HG03095 (cell line): Measurements from ENCODE around the gene EPHB3.

Experiments
- ATAC-seq: cut with Tn5 transposase; IDR thresholded peaks from one replicate; pipeline ENCODE4 v1.9.1; 2021; ENCODE audit warnings: moderate library complexity; ENCODE audit not compliant: unreplicated experiment

EPHB3 gene

DNA sequence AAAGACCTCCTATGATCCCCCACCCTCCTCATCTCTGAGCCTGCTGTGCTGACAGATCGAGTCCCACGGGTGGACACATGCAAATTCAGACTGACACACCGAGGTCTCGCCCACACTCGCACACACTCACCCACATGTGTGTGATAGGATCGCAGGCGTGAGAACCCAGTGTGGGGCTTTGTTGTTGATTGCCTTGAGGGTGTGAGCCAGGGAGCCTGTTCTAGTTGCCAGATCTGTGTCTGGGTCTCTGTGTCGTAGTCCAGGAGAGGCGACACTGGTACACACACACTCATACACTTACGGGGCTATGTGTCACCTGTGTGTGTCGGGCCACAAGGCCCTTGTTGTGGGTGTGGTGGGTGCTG lies 2.0 kb downstream of the EPHB3 start:
- ATAC-seq: no peak

DNA sequence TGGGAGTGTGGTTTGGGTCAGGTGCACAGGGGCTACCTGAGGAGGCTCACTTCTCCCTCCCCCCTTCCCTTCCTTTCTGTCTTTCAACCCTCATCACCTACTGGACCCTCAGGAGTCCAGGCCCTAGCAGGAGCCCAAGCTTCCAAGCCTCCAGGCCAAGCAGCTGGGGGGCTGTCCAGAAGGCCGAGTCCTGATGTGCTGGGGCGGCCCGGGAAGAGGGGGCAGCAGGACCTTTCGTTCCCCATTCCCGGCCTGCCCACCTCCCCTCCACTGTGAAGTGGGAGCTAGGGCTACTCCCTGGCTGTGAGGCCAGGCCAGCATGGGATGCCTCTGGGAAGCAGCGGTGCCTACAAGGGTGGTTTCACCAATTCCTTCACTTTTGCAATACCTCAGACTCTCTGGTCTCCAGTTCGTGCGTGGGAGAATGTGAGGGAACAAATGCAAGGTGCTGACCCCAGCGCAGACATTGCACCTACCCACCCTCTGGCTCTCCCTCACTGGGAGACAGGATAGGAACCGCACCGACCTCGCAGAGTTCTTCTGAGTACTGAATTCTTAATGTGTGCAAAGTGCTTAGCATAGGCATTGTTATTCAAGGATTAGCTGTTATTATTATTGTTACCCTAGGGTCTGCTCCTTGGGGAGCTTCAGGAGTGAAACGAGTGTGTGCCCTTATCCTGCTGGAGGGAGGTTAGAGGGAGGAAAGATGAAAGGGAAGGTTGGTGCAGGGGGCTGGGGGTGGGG lies 2.5 kb downstream of the EPHB3 start:
- no peak for ATAC-seq

- no peak for ATAC-seq
These were observed 3.2 kb downstream of the EPHB3 start for GRCh38 chr3:184564685-184565385.

DNA sequence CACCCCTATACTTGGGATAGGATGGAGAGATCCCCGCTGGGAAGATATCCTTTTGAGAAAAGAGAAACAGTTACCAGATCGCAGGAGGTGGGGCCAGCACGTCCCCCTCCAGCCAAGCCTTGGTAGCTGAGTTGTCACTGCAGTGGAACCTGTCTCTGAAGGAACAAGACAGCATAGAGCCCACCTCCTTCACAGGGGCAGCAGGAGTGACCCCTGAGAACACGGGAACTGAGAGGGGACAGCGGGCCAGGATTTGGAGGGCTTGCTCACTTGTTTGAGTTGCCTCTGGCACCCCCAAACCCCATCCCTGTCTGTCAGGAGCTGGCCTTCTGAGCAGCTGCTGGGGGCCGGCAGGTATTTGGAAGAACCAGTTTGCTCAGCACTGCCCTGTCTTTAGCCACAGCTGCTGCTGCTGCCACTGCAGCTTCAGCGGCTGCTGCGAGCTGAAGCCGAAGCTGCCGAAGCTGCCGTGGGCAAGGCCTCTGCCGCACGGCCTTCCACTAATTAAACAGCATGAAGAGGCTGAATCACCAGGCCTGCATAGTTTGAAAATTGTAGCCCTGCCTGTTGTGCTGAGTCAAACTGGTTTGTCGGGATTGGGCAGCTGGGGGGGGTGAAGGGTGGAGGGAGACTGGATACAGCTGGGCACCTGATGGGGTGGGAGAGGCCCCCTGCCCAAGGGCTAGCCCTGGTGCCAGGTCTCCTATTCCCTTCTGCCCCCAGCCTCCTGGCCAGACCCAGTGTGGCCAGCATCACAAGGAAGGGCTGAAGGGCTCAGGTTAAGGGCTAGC lies 4.0 kb downstream of the EPHB3 start:
- ATAC-seq: no peak

DNA sequence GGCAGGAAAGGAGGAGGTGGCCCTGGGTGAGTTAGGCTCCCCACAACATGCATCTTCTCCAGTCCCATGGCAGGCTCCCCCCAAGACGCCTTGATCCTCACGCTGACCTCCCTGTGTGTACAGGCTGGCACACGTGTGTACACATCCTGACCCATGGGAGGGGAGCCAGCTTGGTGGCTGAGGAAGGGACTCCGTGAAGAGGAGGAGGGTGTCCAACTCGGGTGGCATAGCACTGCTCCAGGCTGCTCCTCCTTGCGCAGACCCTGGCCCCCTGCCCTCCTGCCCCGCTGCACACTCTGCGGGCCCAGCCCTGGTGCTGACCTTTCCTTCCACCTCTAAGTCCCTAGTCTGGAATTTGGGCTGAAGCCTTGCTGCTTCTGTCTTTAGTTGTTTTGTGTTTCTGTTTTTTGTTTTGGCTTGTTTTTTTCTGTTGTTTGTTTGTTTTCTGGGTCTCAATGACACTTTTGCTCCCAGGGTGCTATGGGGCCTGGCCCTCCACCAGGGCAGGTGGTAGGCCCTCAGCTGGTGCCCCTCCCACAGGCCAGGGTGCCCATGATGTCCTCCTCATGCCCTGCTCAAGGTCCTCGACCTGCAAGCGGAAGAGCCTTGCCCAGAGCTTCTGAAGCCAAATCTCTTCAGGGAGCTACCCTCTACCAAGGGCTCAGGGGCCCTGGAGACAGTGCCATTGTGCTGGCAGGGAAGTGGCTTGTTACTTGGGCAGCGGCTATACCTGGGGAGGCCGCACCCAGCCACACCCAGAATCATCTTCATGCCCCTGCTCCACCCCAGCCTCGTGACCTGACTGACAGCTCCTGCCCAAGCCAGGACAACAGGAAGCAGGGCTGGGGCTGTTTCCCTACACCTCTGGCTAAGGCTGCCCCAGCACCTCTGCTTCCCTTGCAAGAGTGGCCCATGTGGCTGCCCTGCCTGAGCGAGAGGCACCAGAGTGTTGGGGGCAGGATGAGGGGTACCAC lies 5.1 kb downstream of the EPHB3 start:
- ATAC-seq: no peak

DNA sequence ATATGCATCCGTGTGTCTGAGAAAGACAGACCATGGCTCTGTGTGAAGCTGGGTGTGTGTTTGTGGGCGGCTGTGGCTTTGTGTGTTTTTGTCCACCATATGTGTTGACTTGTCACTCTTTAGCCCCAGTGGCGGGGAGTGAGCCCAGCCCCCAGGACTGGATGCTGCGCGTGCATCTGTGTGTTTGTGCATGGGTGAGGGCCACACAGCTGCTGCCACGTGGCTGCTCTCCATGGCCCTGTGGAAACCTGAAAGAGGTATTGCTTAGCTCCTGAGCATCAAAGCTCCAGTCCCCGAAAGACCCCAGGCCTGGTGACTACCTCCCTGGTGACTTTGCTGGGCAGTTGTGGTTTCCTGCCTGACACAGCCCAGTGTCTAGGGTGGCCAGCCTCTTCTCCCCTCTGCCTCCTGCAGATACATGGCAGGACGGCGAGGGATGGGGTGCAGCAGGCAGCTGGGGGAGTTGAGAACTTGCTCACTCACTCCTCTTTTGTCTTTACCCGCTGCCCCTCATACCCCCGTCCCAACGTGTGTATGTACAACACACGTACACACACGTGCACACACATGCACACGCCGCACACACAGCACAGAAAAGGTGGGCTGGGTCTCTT lies 6.5 kb downstream of the EPHB3 start:
- ATAC-seq: no peak

- ATAC-seq: no peak
These were observed 7.0 kb downstream of the EPHB3 start for GRCh38 chr3:184568560-184568923.

GRCh38 chr3:184568924-184569829 lies 7.6 kb downstream of the EPHB3 start:
- no peak for ATAC-seq

- no peak for ATAC-seq
These were observed 8.4 kb downstream of the EPHB3 start for GRCh38 chr3:184570035-184570434.

DNA sequence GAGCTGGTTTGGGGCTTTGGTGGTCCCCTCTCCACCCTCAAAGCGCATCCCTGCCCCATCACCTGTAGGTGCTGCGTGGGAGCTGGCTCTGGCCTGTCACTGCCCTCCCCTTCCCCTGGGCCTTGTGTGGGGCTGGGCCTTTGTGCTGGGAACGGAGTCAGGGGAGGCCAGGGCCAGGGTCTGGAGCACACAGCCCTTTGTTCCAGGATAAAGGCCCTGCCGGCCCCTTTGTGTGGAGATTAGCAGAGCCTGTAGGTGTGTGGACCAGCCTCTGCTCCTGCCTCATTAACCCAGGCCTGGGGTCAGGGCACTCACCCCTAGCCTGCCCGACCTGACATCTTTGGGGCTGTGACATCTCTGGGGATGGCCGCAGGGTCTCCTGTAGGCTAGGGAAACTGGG lies 8.9 kb downstream of the EPHB3 start:
- ATAC-seq: no peak

DNA sequence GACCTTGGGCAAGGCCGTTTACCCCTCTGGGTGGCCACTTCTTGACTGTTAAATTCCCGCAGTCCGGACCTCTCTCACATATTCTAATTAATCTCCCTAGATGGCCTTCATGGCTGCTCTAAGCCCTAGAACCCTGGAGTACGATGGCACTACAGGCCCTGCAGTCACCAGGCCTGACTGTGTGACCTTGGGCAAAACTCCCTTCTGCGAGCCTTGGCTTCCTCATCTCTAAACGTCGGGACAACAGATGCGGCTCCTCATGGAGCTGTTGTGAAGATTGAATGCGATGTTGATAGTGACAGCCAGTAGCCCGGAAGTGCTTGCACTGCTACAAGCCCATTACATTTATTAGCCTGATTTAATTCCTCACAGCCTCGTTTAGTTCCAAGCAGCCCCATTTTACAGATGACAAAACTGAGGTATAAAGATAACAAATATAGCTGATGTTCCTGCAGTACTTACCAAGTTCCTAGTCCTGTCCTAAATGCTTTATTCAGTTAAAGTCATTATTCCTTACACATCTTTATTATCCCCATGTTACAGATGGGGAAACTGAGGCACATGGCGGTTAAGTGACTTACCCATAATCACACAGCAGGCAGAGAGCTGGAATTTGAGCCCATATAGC lies 10.3 kb downstream of the EPHB3 start:
- ATAC-seq: no peak

DNA sequence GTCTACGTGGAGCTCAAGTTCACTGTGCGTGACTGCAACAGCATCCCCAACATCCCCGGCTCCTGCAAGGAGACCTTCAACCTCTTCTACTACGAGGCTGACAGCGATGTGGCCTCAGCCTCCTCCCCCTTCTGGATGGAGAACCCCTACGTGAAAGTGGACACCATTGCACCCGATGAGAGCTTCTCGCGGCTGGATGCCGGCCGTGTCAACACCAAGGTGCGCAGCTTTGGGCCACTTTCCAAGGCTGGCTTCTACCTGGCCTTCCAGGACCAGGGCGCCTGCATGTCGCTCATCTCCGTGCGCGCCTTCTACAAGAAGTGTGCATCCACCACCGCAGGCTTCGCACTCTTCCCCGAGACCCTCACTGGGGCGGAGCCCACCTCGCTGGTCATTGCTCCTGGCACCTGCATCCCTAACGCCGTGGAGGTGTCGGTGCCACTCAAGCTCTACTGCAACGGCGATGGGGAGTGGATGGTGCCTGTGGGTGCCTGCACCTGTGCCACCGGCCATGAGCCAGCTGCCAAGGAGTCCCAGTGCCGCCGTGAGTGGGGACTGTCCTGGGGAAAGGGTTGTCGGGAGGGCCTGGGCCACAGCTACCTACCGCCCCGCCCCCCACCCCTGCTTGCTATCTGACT lies 11.2 kb downstream of the EPHB3 start:
- no peak for ATAC-seq

GRCh38 chr3:184574515-184575417 lies 13.2 kb downstream of the EPHB3 start:
- ATAC-seq: no peak

DNA sequence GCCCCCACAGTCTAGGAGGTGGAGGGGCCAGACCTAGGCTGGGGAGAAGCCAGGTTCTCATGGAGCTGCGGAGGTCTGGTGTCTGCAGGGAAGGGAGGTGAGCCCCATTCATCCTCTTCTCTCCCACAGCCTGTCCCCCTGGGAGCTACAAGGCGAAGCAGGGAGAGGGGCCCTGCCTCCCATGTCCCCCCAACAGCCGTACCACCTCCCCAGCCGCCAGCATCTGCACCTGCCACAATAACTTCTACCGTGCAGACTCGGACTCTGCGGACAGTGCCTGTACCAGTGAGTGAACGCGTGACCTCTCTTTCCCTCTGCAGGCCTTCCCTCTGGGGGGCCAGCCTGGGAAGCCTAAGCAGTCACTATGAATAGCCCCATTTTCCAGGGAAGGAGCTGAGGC lies 14.1 kb downstream of the EPHB3 start:
- no peak for ATAC-seq

GRCh38 chr3:184576457-184577240 lies 15.1 kb downstream of the EPHB3 start:
- no peak for ATAC-seq

DNA sequence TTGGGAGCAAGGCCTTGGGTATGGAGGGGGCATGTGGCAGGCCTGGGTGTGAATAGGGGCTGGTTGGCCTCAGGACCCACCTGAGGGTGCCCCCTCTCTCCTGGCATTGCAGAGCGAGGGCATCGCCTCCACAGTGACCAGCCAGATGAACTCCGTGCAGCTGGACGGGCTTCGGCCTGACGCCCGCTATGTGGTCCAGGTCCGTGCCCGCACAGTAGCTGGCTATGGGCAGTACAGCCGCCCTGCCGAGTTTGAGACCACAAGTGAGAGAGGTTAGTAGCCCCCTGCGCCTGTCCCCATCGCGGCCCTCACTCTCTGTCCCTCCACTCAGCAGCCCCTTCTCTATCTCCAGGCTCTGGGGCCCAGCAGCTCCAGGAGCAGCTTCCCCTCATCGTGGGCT lies 16.0 kb downstream of the EPHB3 start:
- no peak for ATAC-seq

DNA sequence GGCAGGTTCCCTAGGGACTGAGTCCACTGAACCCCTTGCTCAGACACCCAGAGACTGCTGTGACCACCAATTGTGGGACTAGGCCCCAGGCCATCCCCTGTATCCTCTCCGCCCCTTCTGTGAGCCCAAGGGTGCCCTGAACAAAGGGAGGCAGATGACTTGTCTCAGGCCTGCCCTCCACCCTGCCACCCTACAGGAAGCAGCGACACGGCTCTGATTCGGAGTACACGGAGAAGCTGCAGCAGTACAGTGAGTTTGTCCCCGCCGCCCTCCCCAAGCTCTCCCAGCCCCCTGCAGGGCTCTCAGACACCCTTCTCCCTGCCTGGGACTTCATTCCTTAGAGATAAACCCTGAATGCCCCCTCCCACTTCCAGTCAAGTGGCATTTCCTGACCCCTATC lies 16.6 kb downstream of the EPHB3 start:
- no peak for ATAC-seq
